HCT116 (cell line): ENCODE results near the gene TRIM4. TPM values are rescaled to one million over a fixed set of nuclear protein-coding genes. Genes with fewer than 3 reads are reported as not detected.

Experiments
- ATAC-seq: fragments of 200-7000 bp; cut with Tn5 transposase; 2 replicates; pipeline ENCODE4 v1.9.1; 2020; ENCODE audit warnings: mild to moderate bottlenecking, moderate library complexity
- BruUV-seq: library from RNA; stranded (reverse); fragments of 400-500 nt; replicated peaks from 2 replicates; lab custom pipeline; 2021; lab: Mats Ljungman, UMichigan
- CTCF ChIA-PET: fragments of 300-600 bp; sonication (Branson Sonifier 250); formaldehyde crosslinking; loops from one replicate; lab custom pipeline; 2021; ENCODE audit warnings: antibody characterized with exemption; lab: Charles Lee
- POLR2A ChIA-PET: fragments of 300-600, 350-600 bp; sonication (Branson Sonifier 250); formaldehyde crosslinking; loops from one replicate; lab custom pipeline; 2021; ENCODE audit warnings: antibody characterized with exemption; lab: Charles Lee
- RAD21 ChIA-PET, 2 experiments: fragments of 300-600 bp; sonication (Branson Sonifier 250); formaldehyde crosslinking; loops; one replicate each; lab custom pipeline; 2023; ENCODE audit warnings: low total read pairs in 2 of 2; ENCODE audit not compliant: uncharacterized antibody in 2 of 2, unreplicated experiment in 2 of 2, low non-redundant PET in 1 of 2; lab: Charles Lee
- DNase-seq: peaks from one replicate; pipeline ENCODE4 v3.0.0-alpha.2; 2010; ENCODE audit warnings: low read depth, low spot score
- H2AFZ ChIP-seq: fragments of 200-600 bp; shearing (Covaris generic), sonication (generic); 2 replicates; pipeline ENCODE4 v1.6.1; 2017; ENCODE audit warnings: low read depth, mixed run types, mixed read lengths, antibody characterized with exemption, low read length; ENCODE audit not compliant: poor library complexity, severe bottlenecking
- H3K27ac ChIP-seq: 2 replicates; pipeline ENCODE4 v1.5.1; 2012; ENCODE audit warnings: low read depth, low read length
- H3K27me3 ChIP-seq: fragments of 200-600 bp; sonication (generic); 2 replicates; pipeline ENCODE4 v1.6.1; 2016; ENCODE audit warnings: mixed run types, low read length, mixed read lengths; ENCODE audit not compliant: insufficient read depth
- H3K36me3 ChIP-seq, 2 experiments: fragments of 200-500 bp in 1 of 2; fragments of 200-600 bp in 1 of 2; sonication (Bioruptor generic) in 1 of 2; sonication (generic) in 1 of 2; 2 replicates each; pipeline versions ENCODE4 v1.5.1 to v1.6.1; 2014 to 2016; ENCODE audit warnings: low read length in 2 of 2, inconsistent platforms in 1 of 2, mixed read lengths in 1 of 2, mixed run types in 1 of 2; ENCODE audit not compliant: insufficient read depth in 2 of 2, control insufficient read depth in 1 of 2
- H3K4me1 ChIP-seq, 2 experiments: fragments of 200-600 bp in 1 of 2; sonication (generic) in 1 of 2; 2 replicates each; pipeline versions ENCODE4 v1.5.1 to v1.6.1; 2012 to 2017; ENCODE audit warnings: low read length in 2 of 2, inconsistent platforms in 1 of 2, mild to moderate bottlenecking in 1 of 2, mixed read lengths in 1 of 2, mixed run types in 1 of 2, moderate library complexity in 1 of 2; ENCODE audit not compliant: insufficient read depth in 2 of 2, control insufficient read depth in 1 of 2
- H3K4me2 ChIP-seq: fragments of 200-600 bp; sonication (generic); 2 replicates; pipeline ENCODE4 v1.6.1; 2017; ENCODE audit warnings: mixed run types, low read length, mixed read lengths
- H3K4me3 ChIP-seq, 2 experiments: fragments of 200-600 bp in 1 of 2; sonication (generic) in 1 of 2; replicated peaks in 1 of 2; 2 replicates each; pipeline ENCODE4 v1.5.1; 2011 to 2016; ENCODE audit warnings: low read length in 2 of 2, control low read depth in 1 of 2, low read depth in 1 of 2, mild to moderate bottlenecking in 1 of 2, mixed read lengths in 1 of 2, mixed run types in 1 of 2
- H3K79me2 ChIP-seq: fragments of 200-600 bp; sonication (generic); 2 replicates; pipeline ENCODE4 v1.6.1; 2017; ENCODE audit warnings: mild to moderate bottlenecking, mixed run types, low read length, moderate library complexity, mixed read lengths; ENCODE audit not compliant: insufficient read depth
- H3K9ac ChIP-seq: fragments of 200-600 bp; sonication (generic); 2 replicates; pipeline ENCODE4 v1.6.1; 2016; ENCODE audit warnings: low read length, mixed read lengths
- H3K9me2 ChIP-seq: fragments of 200-600 bp; sonication (generic), shearing (Covaris generic); 2 replicates; pipeline ENCODE4 v1.6.1; 2017; ENCODE audit warnings: mixed run types, mild to moderate bottlenecking, moderate library complexity; ENCODE audit not compliant: insufficient read depth
- H3K9me3 ChIP-seq, 2 experiments: fragments of 200-500 bp in 1 of 2; fragments of 200-600 bp in 1 of 2; sonication (Bioruptor generic) in 1 of 2; sonication (generic) in 1 of 2; 2 replicates each; pipeline ENCODE4 v1.6.1; 2014 to 2017; ENCODE audit warnings: low read length in 2 of 2, mixed read lengths in 2 of 2, inconsistent platforms in 1 of 2, low read depth in 1 of 2, mild to moderate bottlenecking in 1 of 2, mixed run types in 1 of 2, moderate library complexity in 1 of 2; ENCODE audit not compliant: control insufficient read depth in 1 of 2, insufficient read depth in 1 of 2
- H4K20me1 ChIP-seq: fragments of 200-600 bp; sonication (generic), shearing (Covaris generic); 2 replicates; pipeline ENCODE4 v1.6.1; 2017; ENCODE audit warnings: mixed run types, mild to moderate bottlenecking, moderate library complexity; ENCODE audit not compliant: insufficient read depth
- ATF3 ChIP-seq: IDR thresholded peaks from 2 replicates; pipeline ENCODE4 v1.6.1; 2012
- CBX3 ChIP-seq: IDR thresholded peaks from 2 replicates; pipeline ENCODE4 v1.6.1; 2012; ENCODE audit warnings: low read depth
- CEBPB ChIP-seq: IDR thresholded peaks from 2 replicates; pipeline ENCODE4 v1.6.1; 2012; ENCODE audit warnings: low read depth
- EGR1 ChIP-seq: IDR thresholded peaks from 2 replicates; pipeline ENCODE4 v1.6.1; 2012; ENCODE audit warnings: low read depth
- ELF1 ChIP-seq: IDR thresholded peaks from 2 replicates; pipeline ENCODE4 v1.6.1; 2012; ENCODE audit warnings: low read depth, borderline replicate concordance
- EZH2 ChIP-seq: fragments of 200-600 bp; sonication (generic); IDR thresholded peaks from 2 replicates; pipeline ENCODE4 v1.6.1; 2017; ENCODE audit warnings: antibody characterized with exemption, mixed run types
- POLR2AphosphoS5 ChIP-seq: IDR thresholded peaks from 2 replicates; pipeline ENCODE4 v1.6.1; 2011; ENCODE audit warnings: mild to moderate bottlenecking, low read depth, low read length, moderate library complexity
- REST ChIP-seq: IDR thresholded peaks from 2 replicates; pipeline ENCODE4 v1.6.1; 2012; ENCODE audit warnings: low read depth
- SIN3A ChIP-seq: IDR thresholded peaks from 2 replicates; pipeline ENCODE4 v1.6.1; 2012; ENCODE audit warnings: low read depth
- SP1 ChIP-seq: IDR thresholded peaks from 2 replicates; pipeline ENCODE4 v1.6.1; 2012; ENCODE audit warnings: low read depth
- SRF ChIP-seq: IDR thresholded peaks from 2 replicates; pipeline ENCODE4 v1.6.1; 2012; ENCODE audit warnings: low read depth
- TCF7L2 ChIP-seq: IDR thresholded peaks from 2 replicates; pipeline ENCODE4 v1.7.0; 2011; ENCODE audit warnings: borderline replicate concordance, inconsistent platforms; ENCODE audit not compliant: insufficient read depth, insufficient read length; ENCODE audit errors: extremely low read depth
- YY1 ChIP-seq: IDR thresholded peaks from 2 replicates; pipeline ENCODE4 v1.6.1; 2011; ENCODE audit warnings: low read length, low read depth, moderate library complexity, mild to moderate bottlenecking; ENCODE audit not compliant: insufficient replicate concordance; ENCODE audit errors: extremely low read depth
- ZBTB33 ChIP-seq: IDR thresholded peaks from 2 replicates; pipeline ENCODE4 v1.6.1; 2011; ENCODE audit warnings: mild to moderate bottlenecking, low read length, moderate library complexity; ENCODE audit not compliant: insufficient replicate concordance; ENCODE audit errors: extremely low read depth
- ZFX ChIP-seq: fragments of 450-650 bp; IDR thresholded peaks from 2 replicates; pipeline ENCODE4 v1.6.1; 2017
- ZNF274 ChIP-seq: fragments of 200-500 bp; sonication (Bioruptor generic); IDR thresholded peaks from 2 replicates; pipeline ENCODE4 v1.6.1; 2014; ENCODE audit warnings: mild to moderate bottlenecking, low read depth, low read length, inconsistent platforms
- intact Hi-C: fragments of 100-400 bp; cut with micrococcal nuclease; formaldehyde crosslinking; loops from 2 replicates; pipeline ENCODE4 v1.10.0; 2022
- total RNA-seq: library from RNA; stranded (reverse); gene quantifications from one replicate; pipeline ENCODE4 v1.2.1, GENCODE V29; 2021; ENCODE audit not compliant: unreplicated experiment

TRIM4 gene
- total RNA-seq, 1 experiment from 2014 or later: 25.1 TPM

GRCh38 chr7:99842926-99843325, 76.4 kb downstream of the TRIM4 start:
- no peak overlapping the region for H3K4me3 ChIP-seq

More at GRCh38 chr7:99842926-99843325, 76.4 kb downstream of the TRIM4 start:
- no peak overlapping the region for H3K9ac ChIP-seq
- H4K20me1 ChIP-seq: no peaks in the 10 kb centered on the region
- no peak for TF ChIP-seq ZNF274
- TF ChIP-seq POLR2AphosphoS5: no peak
- TF ChIP-seq SIN3A: no peak
- no peak for TF ChIP-seq ZBTB33
- no peak for TF ChIP-seq EZH2
- no peak for TF ChIP-seq SP1
- no peak for TF ChIP-seq EGR1
- no peak for TF ChIP-seq ATF3
- TF ChIP-seq TCF7L2: no peak
- no peak for TF ChIP-seq ELF1
- no peak for TF ChIP-seq CBX3
- no peak for TF ChIP-seq SRF
- no peak for TF ChIP-seq YY1
- no peak for TF ChIP-seq REST
- no peak for TF ChIP-seq ZFX
- no peak for TF ChIP-seq CEBPB
- no TSS peak for BruUV-seq
- peaks cover 3% of the 10 kb centered on the region; the same call in 1 of the 2 replicates for H3K27me3 ChIP-seq
- ATAC-seq (no peak), DNase-seq (no peak)
- no peaks in the 10 kb centered on the region for H3K36me3 ChIP-seq
- no peak overlapping the region for H3K4me2 ChIP-seq
- H3K4me1 ChIP-seq: no peaks in the 10 kb centered on the region
- H3K27ac ChIP-seq: no peak overlapping the region
- H2AFZ ChIP-seq: no peak overlapping the region
- H3K9me2 ChIP-seq: no peaks in the 10 kb centered on the region
- no peaks in the 10 kb centered on the region for H3K9me3 ChIP-seq
- intact Hi-C loops: no loop called here
- ChIA-PET CTCF (no interaction called here), POLR2A (no interaction called here), RAD21 (no interaction called here)
- H3K79me2 ChIP-seq: no peaks in the 10 kb centered on the region
